GM12872 (cell line): Measurements from ENCODE around the gene PLET1.

Experiments
- TF ChIP-seq, protein P1 (sequence below): IDR thresholded peaks from 3 replicates; pipeline ENCODE4 v1.5.1; 2011; ENCODE audit warnings: low read depth, mild to moderate bottlenecking, low read length, moderate library complexity; ENCODE audit not compliant: insufficient read depth

PLET1 gene

GRCh38 chr11:112292785-112293407 is 32.2 kb upstream of the PLET1 start:
- TF ChIP-seq, protein P1, sequence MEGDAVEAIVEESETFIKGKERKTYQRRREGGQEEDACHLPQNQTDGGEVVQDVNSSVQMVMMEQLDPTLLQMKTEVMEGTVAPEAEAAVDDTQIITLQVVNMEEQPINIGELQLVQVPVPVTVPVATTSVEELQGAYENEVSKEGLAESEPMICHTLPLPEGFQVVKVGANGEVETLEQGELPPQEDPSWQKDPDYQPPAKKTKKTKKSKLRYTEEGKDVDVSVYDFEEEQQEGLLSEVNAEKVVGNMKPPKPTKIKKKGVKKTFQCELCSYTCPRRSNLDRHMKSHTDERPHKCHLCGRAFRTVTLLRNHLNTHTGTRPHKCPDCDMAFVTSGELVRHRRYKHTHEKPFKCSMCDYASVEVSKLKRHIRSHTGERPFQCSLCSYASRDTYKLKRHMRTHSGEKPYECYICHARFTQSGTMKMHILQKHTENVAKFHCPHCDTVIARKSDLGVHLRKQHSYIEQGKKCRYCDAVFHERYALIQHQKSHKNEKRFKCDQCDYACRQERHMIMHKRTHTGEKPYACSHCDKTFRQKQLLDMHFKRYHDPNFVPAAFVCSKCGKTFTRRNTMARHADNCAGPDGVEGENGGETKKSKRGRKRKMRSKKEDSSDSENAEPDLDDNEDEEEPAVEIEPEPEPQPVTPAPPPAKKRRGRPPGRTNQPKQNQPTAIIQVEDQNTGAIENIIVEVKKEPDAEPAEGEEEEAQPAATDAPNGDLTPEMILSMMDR: no peak

DNA sequence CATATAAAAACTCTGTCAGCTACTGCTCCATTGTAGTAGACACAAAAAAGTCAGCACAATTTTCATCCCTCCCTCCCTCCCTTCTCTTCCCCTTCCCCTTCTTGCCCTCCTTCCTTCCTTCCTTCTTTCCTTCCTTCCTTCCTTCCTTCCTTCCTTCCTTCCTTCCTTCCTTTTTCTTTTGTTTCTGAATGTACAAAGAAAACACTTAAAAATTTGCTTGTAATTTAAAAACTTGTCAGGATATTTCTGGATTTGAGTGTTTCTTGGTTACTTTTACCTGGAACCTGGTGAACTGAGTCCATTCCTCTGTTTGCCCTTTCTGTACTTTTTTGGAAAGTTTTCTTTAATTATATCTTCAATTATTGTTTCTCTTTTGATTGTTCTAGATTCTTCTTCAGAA is 31.5 kb upstream of the PLET1 start:
- TF ChIP-seq, protein P1: no peak

DNA sequence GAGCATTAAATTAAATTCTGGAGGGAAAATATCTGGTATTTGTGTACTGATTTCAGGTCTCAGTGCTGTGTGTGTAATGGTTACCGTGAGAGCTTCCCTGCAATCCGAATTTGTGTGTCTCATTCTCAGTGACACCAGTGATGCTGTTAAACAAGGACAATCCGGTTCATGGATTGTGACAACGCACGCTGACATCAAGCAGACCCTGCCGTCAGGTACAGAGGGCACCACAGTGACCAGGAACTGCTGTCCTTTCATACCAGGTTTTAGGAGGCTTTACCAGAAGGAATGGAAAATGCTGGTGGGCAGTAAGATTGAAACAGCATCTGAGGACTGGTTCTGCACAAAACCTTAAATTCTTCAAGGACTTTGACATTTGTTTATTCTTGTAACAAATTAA is 30.5 kb upstream of the PLET1 start:
- TF ChIP-seq, protein P1: no peak

- TF ChIP-seq, protein P1: no peak
Measured at GRCh38 chr11:112290493-112290850, 29.8 kb upstream of the PLET1 start.

DNA sequence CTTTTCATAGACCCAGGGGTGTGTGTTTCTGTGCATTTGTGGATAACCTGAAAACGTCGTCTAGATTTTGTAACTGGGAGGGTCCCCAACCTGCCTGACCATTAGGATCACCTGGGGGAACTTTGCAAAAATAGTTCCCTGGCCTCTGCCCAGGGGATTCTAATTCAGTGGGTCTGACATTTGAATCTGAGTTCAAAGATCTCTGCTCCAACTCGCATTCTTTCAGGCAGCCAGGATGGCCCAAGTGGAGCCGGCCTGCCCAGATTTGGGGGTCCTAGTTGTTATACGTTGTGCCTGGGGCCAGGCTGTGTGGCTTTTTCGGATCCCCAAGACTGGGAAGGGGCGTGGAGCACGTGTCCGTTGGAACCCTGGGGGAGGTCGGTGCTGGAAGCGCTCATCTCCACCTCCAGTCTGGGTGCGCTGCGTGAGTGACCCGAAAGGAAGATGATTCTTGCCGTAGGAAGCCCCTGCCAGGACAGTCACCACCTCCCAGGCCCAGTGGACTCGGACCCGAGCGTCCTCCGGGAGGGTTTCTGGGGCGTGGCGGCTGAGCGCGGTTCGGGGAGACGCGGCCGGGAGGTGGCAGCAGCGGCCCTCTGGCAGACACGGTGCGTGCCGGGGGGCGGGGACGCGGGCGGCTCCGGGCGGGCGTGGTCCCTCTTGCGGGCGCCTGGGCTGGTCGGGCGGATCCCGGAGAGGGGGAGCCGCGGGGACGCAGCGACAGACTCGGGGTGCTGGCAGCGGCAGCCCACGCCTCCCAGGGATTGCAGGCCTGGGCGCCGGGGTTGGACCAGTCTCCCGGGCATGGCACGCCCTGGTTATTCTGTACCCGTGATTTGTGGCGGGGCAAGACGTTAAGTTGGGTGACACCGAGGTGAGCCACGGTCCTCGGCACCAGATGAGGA is 29.2 kb upstream of the PLET1 start:
- TF ChIP-seq, protein P1: peak; percentile 72; the same call in 2 of the 3 replicates

DNA sequence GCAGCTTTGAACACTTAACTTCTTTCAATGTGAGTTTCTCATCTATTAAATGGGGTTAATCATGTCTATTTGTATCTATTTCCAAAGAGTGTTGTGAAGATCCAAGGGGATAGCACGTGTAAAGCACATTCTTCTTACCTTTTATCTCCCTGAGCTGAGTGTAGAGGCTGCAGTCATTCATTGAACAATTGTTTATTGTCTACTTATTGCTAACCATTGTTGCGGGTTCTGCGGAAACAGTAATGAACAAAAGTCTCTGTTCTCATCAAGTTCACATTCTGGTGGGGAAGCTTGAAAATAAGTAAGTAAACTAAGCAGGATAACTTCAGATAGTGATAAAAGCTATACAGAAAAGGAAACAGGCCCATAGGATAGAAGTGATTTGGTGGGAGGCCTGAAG is 27.4 kb upstream of the PLET1 start:
- TF ChIP-seq, protein P1: no peak

- TF ChIP-seq, protein P1: no peak
Measured at GRCh38 chr11:112285841-112286311, 25.2 kb upstream of the PLET1 start.
